ENCODE results near the gene MYO3B. TPM values are rescaled to one million over a fixed set of nuclear protein-coding genes. Genes with fewer than 3 reads are reported as not detected.

MYO3B gene
- total and polyA plus RNA-seq, 12 donors, result 0.04 to 0.11 (median 0.06) TPM; not detected in 8

- Histone ChIP-seq H3K4me3 (no peak overlapping the region), H3K4me1 (replicated peaks in 1 of 2) (no peaks in the 10 kb centered on the region), H3K27ac (no peak overlapping the region), H3K36me3 (replicated peaks in 1 of 2) (no peaks in the 10 kb centered on the region), H3K9me3 (replicated peaks in 1 of 3) (no peaks in the 10 kb centered on the region), H3K27me3 (peaks cover 3% of the 10 kb centered on the region)
- intact Hi-C loops (cut with DNase I), result no loop called here
- WGBS, 4 donors, result 68 to 73% (median 69%) methylated on average over 3 of the region's 3 CpGs
- DNase-seq, result no peak
- TF ChIP-seq POLR2A (IDR thresholded peaks at IDR 0.05) (no peak), CTCF (IDR thresholded peaks at IDR 0.05) (no peak)
Measured at GRCh38 chr2:170313992-170314348, 136.0 kb downstream of the MYO3B start.

- intact Hi-C loops (cut with DNase I), result no loop called here
- Histone ChIP-seq H3K36me3 (replicated peaks in 1 of 2) (no peaks in the 10 kb centered on the region), H3K9me3 (replicated peaks in 1 of 3) (no peaks in the 10 kb centered on the region), H3K27me3 (peaks cover 3% of the 10 kb centered on the region), H3K27ac (no peak overlapping the region), H3K4me1 (replicated peaks in 1 of 2) (no peaks in the 10 kb centered on the region), H3K4me3 (no peak overlapping the region)
- TF ChIP-seq CTCF (IDR thresholded peaks at IDR 0.05) (no peak), POLR2A (IDR thresholded peaks at IDR 0.05) (no peak)
- DNase-seq, result no peak
- 87 to 94% (median 91%) methylated on average over 7 of the region's 7 CpGs for WGBS, 4 donors
Measured at GRCh38 chr2:170314744-170315447, 136.9 kb downstream of the MYO3B start.

GRCh38 chr2:170320948-170321347, 143.0 kb downstream of the MYO3B start:
- no peaks in the 10 kb centered on the region for H3K27me3 ChIP-seq
- no peak overlapping the region for H3K4me3 ChIP-seq
- no peaks in the 10 kb centered on the region for H3K4me1 ChIP-seq (replicated peaks in 1 of 2)
- peaks cover 0 to 5% (median 0%) of the 10 kb centered on the region in 3 donors for H3K9me3 ChIP-seq (replicated peaks in 1 of 3)
- H3K27ac ChIP-seq, result no peak overlapping the region
- TF ChIP-seq POLR2A (IDR thresholded peaks at IDR 0.05), result no peak
- no peak for DNase-seq
- WGBS, 4 donors, result 87 to 94% (median 89%) methylated on average over 3 of the region's 3 CpGs
- intact Hi-C loops (cut with DNase I), result no loop called here
- no peaks in the 10 kb centered on the region for H3K36me3 ChIP-seq (replicated peaks in 1 of 2)

- TF ChIP-seq CTCF (IDR thresholded peaks at IDR 0.05) (no peak), POLR2A (IDR thresholded peaks at IDR 0.05) (no peak)
- Histone ChIP-seq H3K27me3 (no peaks in the 10 kb centered on the region), H3K36me3 (replicated peaks in 1 of 2) (no peaks in the 10 kb centered on the region), H3K27ac (no peak overlapping the region), H3K9me3 (replicated peaks in 1 of 3) (peaks cover 0 to 5% (median 0%) of the 10 kb centered on the region in 3 donors), H3K4me3 (no peak overlapping the region), H3K4me1 (replicated peaks in 1 of 2) (no peaks in the 10 kb centered on the region)
- intact Hi-C loops (cut with DNase I), result no loop called here
- DNase-seq, result no peak
- WGBS, 4 donors, result 94 to 96% (median 95%) methylated on average over 3 of the region's 3 CpGs
Measured at GRCh38 chr2:170321526-170321925, 143.6 kb downstream of the MYO3B start.
